GM23338 (cell line): ENCODE results near the gene AP1S3.

Source experiments
- CREB1 ChIP-seq: fragments of 250-450 bp; sonication (Bioruptor Pico); IDR thresholded peaks from 2 replicates; pipeline ENCODE4 v1.5.0; 2020; ENCODE audit warnings: low read depth, mild to moderate bottlenecking, moderate library complexity
- ETS1 ChIP-seq: IDR thresholded peaks from 2 replicates; pipeline ENCODE4 v1.6.1; 2016; ENCODE audit warnings: antibody characterized with exemption
- EZH2 ChIP-seq: fragments of 200-600 bp; sonication (generic); IDR thresholded peaks from one replicate; pipeline ENCODE4 v1.8.0; 2017; ENCODE audit warnings: antibody characterized with exemption, mild to moderate bottlenecking, low read depth; ENCODE audit not compliant: unreplicated experiment
- EZH2phosphoT487 ChIP-seq: fragments of 200-600 bp; sonication (generic); IDR thresholded peaks from one replicate; pipeline ENCODE4 v1.8.1; 2018; ENCODE audit warnings: antibody characterized with exemption; ENCODE audit not compliant: unreplicated experiment
- JUNB ChIP-seq: IDR thresholded peaks from one replicate; pipeline ENCODE4 v1.6.1; 2016; ENCODE audit warnings: antibody characterized with exemption; ENCODE audit not compliant: unreplicated experiment
- POLR2AphosphoS5 ChIP-seq: IDR thresholded peaks from 2 replicates; pipeline ENCODE4 v1.6.1; 2016; ENCODE audit warnings: antibody characterized with exemption, low read depth
- REST ChIP-seq: IDR thresholded peaks from one replicate; pipeline ENCODE4 v1.6.1; 2018; ENCODE audit warnings: antibody characterized with exemption; ENCODE audit not compliant: unreplicated experiment
- STAT1 ChIP-seq: IDR thresholded peaks from one replicate; pipeline ENCODE4 v1.6.1; 2016; ENCODE audit warnings: antibody characterized with exemption; ENCODE audit not compliant: unreplicated experiment
- ZNF114 ChIP-seq: fragments of 250-450 bp; sonication (Bioruptor Pico); IDR thresholded peaks from 2 replicates; pipeline ENCODE4 v1.5.0; 2020; ENCODE audit warnings: mild to moderate bottlenecking, moderate library complexity
- ZNF331 ChIP-seq: fragments of 250-450 bp; sonication (Bioruptor Pico); IDR thresholded peaks from 2 replicates; pipeline ENCODE4 v1.5.0; 2020; ENCODE audit warnings: low read depth, mild to moderate bottlenecking, moderate library complexity
- ZNF462 ChIP-seq: fragments of 250-450 bp; sonication (Bioruptor Pico); IDR thresholded peaks from 2 replicates; pipeline ENCODE4 v1.5.0; 2020; ENCODE audit warnings: mild to moderate bottlenecking, moderate library complexity
- TF ChIP-seq, protein P1 (sequence below), 2 experiments: fragments of 200-600 bp in 1 of 2; sonication (generic) in 1 of 2; conservative IDR thresholded peaks; 2 replicates each; pipeline versions ENCODE4 v1.5.1 to v1.6.1; 2016 to 2017; ENCODE audit warnings: antibody characterized with exemption in 2 of 2, low read depth in 2 of 2, mild to moderate bottlenecking in 2 of 2, moderate library complexity in 1 of 2

- TF ChIP-seq, protein P1, sequence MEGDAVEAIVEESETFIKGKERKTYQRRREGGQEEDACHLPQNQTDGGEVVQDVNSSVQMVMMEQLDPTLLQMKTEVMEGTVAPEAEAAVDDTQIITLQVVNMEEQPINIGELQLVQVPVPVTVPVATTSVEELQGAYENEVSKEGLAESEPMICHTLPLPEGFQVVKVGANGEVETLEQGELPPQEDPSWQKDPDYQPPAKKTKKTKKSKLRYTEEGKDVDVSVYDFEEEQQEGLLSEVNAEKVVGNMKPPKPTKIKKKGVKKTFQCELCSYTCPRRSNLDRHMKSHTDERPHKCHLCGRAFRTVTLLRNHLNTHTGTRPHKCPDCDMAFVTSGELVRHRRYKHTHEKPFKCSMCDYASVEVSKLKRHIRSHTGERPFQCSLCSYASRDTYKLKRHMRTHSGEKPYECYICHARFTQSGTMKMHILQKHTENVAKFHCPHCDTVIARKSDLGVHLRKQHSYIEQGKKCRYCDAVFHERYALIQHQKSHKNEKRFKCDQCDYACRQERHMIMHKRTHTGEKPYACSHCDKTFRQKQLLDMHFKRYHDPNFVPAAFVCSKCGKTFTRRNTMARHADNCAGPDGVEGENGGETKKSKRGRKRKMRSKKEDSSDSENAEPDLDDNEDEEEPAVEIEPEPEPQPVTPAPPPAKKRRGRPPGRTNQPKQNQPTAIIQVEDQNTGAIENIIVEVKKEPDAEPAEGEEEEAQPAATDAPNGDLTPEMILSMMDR (conservative IDR thresholded peaks at IDR 0.05; ENCODE audit: low read depth in 2 of 2), result no peak
- TF ChIP-seq EZH2, result no peak
- no peak for TF ChIP-seq JUNB
- TF ChIP-seq POLR2AphosphoS5, result no peak
- TF ChIP-seq ETS1, result no peak
- TF ChIP-seq CREB1, result no peak
- TF ChIP-seq REST, result no peak
- TF ChIP-seq EZH2phosphoT487, result no peak
- no peak for TF ChIP-seq ZNF331
- TF ChIP-seq ZNF462 (CRISPR knock-in tag), result no peak
- TF ChIP-seq ZNF114 (CRISPR knock-in tag), result no peak
- TF ChIP-seq STAT1, result no peak
Measured at GRCh38 chr2:223722226-223722625, 115.2 kb downstream of the AP1S3 start.
